Breast epithelium (tissue), 4 donors: Measurements from ENCODE around the gene ILDR2. TPM values are rescaled to one million over a fixed set of nuclear protein-coding genes. Genes with fewer than 3 reads are reported as not detected.

Experiments used
- DNase-seq, 2 donors: peaks; one replicate each; pipeline ENCODE4 v3.0.0-alpha.2; 2019; ENCODE audit warnings: low spot score in 2 of 2
- H3K27ac ChIP-seq, 2 donors: fragments of 200-600 bp; sonication (generic) in 1 of 2; one replicate each; pipeline ENCODE4 v1.5.1; 2016 to 2019; ENCODE audit warnings: mild to moderate bottlenecking in 1 of 2
- H3K27me3 ChIP-seq, 2 donors: fragments of 200-600 bp; sonication (generic) in 1 of 2; one replicate each; pipeline versions ENCODE4 v1.5.1 to v1.6.0; 2017 to 2019; ENCODE audit warnings: control low read depth in 1 of 2, mild to moderate bottlenecking in 1 of 2
- H3K36me3 ChIP-seq: fragments of 200-600 bp; one replicate; pipeline ENCODE4 v1.5.1; 2019
- H3K4me1 ChIP-seq, 2 donors: fragments of 200-600 bp; sonication (generic); one replicate each; pipeline ENCODE4 v1.5.1; 2016 to 2019; ENCODE audit warnings: control low read depth in 1 of 2
- H3K4me3 ChIP-seq, 3 donors: fragments of 200-600 bp; sonication (generic); 1 replicate in 2 of 3; 2 replicates in 1 of 3; pipeline ENCODE4 v1.5.1; 2016 to 2019; ENCODE audit warnings: mild to moderate bottlenecking in 3 of 3, moderate library complexity in 2 of 3
- H3K9me3 ChIP-seq, 2 donors: fragments of 200-600 bp; sonication (generic) in 1 of 2; one replicate each; pipeline ENCODE4 v1.5.1; 2016 to 2019; ENCODE audit warnings: control low read depth in 1 of 2
- CTCF ChIP-seq, 3 donors: fragments of 450-650 bp; IDR thresholded peaks; one replicate each; pipeline ENCODE4 v1.5.1; 2016 to 2017; ENCODE audit warnings: antibody characterized with exemption in 3 of 3, mild to moderate bottlenecking in 3 of 3, moderate library complexity in 3 of 3
- POLR2A ChIP-seq: fragments of 450-650 bp; IDR thresholded peaks from one replicate; pipeline ENCODE4 v1.6.1; 2016; ENCODE audit warnings: antibody characterized with exemption, mild to moderate bottlenecking, moderate library complexity
- POLR2AphosphoS5 ChIP-seq, 3 donors: sonication (generic); formaldehyde crosslinking; IDR thresholded peaks; one replicate each; pipeline ENCODE4 v1.6.1; 2017; ENCODE audit warnings: antibody characterized with exemption in 3 of 3
- intact Hi-C: fragments of 100-400 bp; cut with DNase I; formaldehyde crosslinking; loops from one replicate; pipeline ENCODE4 v1.15.1; 2023; ENCODE audit warnings: low total_unique reads
- total RNA-seq, 3 donors: library from RNA; depleted of rRNA; stranded (reverse); fragments of >200 nt; gene quantifications; one replicate each; pipeline ENCODE4 v1.1.0, GENCODE V29; 2016

ILDR2 gene
- total RNA-seq, 3 donors from 2014 or later: 1.9 TPM; not detected in 2

GRCh38 chr1:166978821-166979220, 3.5 kb upstream of the ILDR2 start:
- intact Hi-C loops: no loop called here
- Histone ChIP-seq H3K4me1 (no peaks in the 10 kb centered on the region), H3K27me3 (peaks cover 0 to 4% of the 10 kb centered on the region in 2 donors), H3K36me3 (no peaks in the 10 kb centered on the region), H3K4me3 (no peak overlapping the region), H3K27ac (no peak overlapping the region), H3K9me3 (no peaks in the 10 kb centered on the region)
- TF ChIP-seq POLR2A (no peak), POLR2AphosphoS5 (IDR thresholded peaks at IDR 0.05) (no peak)
- DNase-seq: no peak

GRCh38 chr1:166977951-166978350, 2.6 kb upstream of the ILDR2 start:
- intact Hi-C loops: no loop called here
- no peaks in the 10 kb centered on the region for H3K9me3 ChIP-seq

GRCh38 chr1:166974647-166975345, 544 bp downstream of the ILDR2 start:
- intact Hi-C loops: no loop called here

More at GRCh38 chr1:166977951-166978350, 2.6 kb upstream of the ILDR2 start:
- Histone ChIP-seq H3K4me1 (no peaks in the 10 kb centered on the region), H3K27ac (no peak overlapping the region), H3K36me3 (no peaks in the 10 kb centered on the region), H3K27me3 (peaks cover 0 to 8% of the 10 kb centered on the region in 2 donors), H3K4me3 (no peak overlapping the region)
- TF ChIP-seq CTCF (IDR thresholded peaks at IDR 0.05) (no peak), POLR2A (no peak), POLR2AphosphoS5 (IDR thresholded peaks at IDR 0.05) (no peak)
- DNase-seq: no peak

GRCh38 chr1:166972826-166973225, 2.5 kb downstream of the ILDR2 start:
- Histone ChIP-seq H3K4me3 (no peak overlapping the region), H3K4me1 (no peaks in the 10 kb centered on the region), H3K27me3 (peaks cover 0 to 19% of the 10 kb centered on the region in 2 donors), H3K9me3 (no peaks in the 10 kb centered on the region), H3K27ac (no peak overlapping the region), H3K36me3 (no peaks in the 10 kb centered on the region)
- DNase-seq: no peak
- intact Hi-C loops: no loop called here
- TF ChIP-seq POLR2A (no peak), POLR2AphosphoS5 (IDR thresholded peaks at IDR 0.05) (no peak), CTCF (IDR thresholded peaks at IDR 0.05) (no peak)

More at GRCh38 chr1:166974647-166975345, 544 bp downstream of the ILDR2 start:
- no peaks in the 10 kb centered on the region for H3K36me3 ChIP-seq
- H3K27ac ChIP-seq: no peak overlapping the region
- no peaks in the 10 kb centered on the region for H3K4me1 ChIP-seq
- no peaks in the 10 kb centered on the region for H3K9me3 ChIP-seq
- no peak for DNase-seq
- no peak for TF ChIP-seq POLR2AphosphoS5 (IDR thresholded peaks at IDR 0.05)
- no peak for TF ChIP-seq POLR2A
- peak overlapping the region; percentile 57 to 87 (median 69) for H3K4me3 ChIP-seq
- peaks cover 0 to 19% of the 10 kb centered on the region in 2 donors for H3K27me3 ChIP-seq

GRCh38 chr1:166972193-166972592, 3.1 kb downstream of the ILDR2 start:
- intact Hi-C loops: no loop called here
- H3K27me3 ChIP-seq: peaks cover 0 to 19% of the 10 kb centered on the region in 2 donors
- TF ChIP-seq POLR2A (no peak), CTCF (IDR thresholded peaks at IDR 0.05) (no peak), POLR2AphosphoS5 (IDR thresholded peaks at IDR 0.05) (no peak)

GRCh38 chr1:166971252-166971651, 4.1 kb downstream of the ILDR2 start:
- intact Hi-C loops: no loop called here
- no peak for DNase-seq
- no peaks in the 10 kb centered on the region for H3K9me3 ChIP-seq
- H3K27ac ChIP-seq: no peak overlapping the region
- H3K4me3 ChIP-seq: no peak overlapping the region
- H3K4me1 ChIP-seq: no peaks in the 10 kb centered on the region
- H3K27me3 ChIP-seq: peaks cover 0 to 19% of the 10 kb centered on the region in 2 donors
- H3K36me3 ChIP-seq: no peaks in the 10 kb centered on the region
- TF ChIP-seq POLR2A (no peak), POLR2AphosphoS5 (IDR thresholded peaks at IDR 0.05) (no peak), CTCF (IDR thresholded peaks at IDR 0.05) (no peak)

More at GRCh38 chr1:166972193-166972592, 3.1 kb downstream of the ILDR2 start:
- H3K9me3 ChIP-seq: no peaks in the 10 kb centered on the region
- no peaks in the 10 kb centered on the region for H3K4me1 ChIP-seq
- no peak overlapping the region for H3K4me3 ChIP-seq
- no peaks in the 10 kb centered on the region for H3K36me3 ChIP-seq
- no peak overlapping the region for H3K27ac ChIP-seq
- DNase-seq: no peak
